ENCODE measurements around the gene HES2.
"Not testable (repeated sequence)": the region's sequence is repeated elsewhere in the genome, so short reads cannot be mapped to it uniquely, and the experiment has no call there.

Gene HES2

DNA sequence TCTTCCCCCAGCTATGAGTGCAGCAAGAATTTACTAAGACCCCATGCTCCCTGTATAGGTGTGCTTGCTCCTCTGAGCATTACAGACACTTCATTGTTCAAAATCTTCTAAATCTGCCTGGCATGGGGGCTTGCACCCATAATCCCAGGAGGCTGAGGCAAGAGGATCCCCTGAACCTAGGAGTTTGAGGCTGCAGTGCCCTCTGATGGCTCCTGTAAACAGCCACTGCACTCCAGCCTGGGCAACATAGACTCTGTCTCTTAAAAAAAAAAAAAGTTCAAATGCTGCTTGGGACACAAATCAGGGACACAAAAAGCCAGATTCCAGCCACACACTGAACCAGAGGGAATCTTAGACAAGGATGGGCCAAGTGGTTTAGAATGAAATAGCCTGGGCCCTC lies 22.7 kb downstream of the HES2 start:
- no peaks in the 10 kb centered on the region for H3K9me2 ChIP-seq (replicated peaks; ENCODE audit: insufficient read depth, low read length)
- no peak overlapping the region for H3K4me2 ChIP-seq (ENCODE audit: low read depth, low read length, poor library complexity, severe bottlenecking)
- no peaks in the 10 kb centered on the region for H3K36me3 ChIP-seq (ENCODE audit: low read length)
- no peaks in the 10 kb centered on the region for H3K79me2 ChIP-seq (ENCODE audit: insufficient read depth, low read length)
- no peaks in the 10 kb centered on the region for H3K27me3 ChIP-seq (ENCODE audit: low read length)
- H3F3A ChIP-seq (ENCODE audit: insufficient read depth) = no peaks in the 10 kb centered on the region
- no peak overlapping the region for H3K27ac ChIP-seq (ENCODE audit: low read depth, low read length)
- no peak overlapping the region for H2AFZ ChIP-seq (ENCODE audit: low read depth, low read length, severe bottlenecking)
- TF ChIP-seq EZH2phosphoT487 (conservative IDR thresholded peaks at IDR 0.05; ENCODE audit: low read length) = no peak
- TF ChIP-seq, protein P1, sequence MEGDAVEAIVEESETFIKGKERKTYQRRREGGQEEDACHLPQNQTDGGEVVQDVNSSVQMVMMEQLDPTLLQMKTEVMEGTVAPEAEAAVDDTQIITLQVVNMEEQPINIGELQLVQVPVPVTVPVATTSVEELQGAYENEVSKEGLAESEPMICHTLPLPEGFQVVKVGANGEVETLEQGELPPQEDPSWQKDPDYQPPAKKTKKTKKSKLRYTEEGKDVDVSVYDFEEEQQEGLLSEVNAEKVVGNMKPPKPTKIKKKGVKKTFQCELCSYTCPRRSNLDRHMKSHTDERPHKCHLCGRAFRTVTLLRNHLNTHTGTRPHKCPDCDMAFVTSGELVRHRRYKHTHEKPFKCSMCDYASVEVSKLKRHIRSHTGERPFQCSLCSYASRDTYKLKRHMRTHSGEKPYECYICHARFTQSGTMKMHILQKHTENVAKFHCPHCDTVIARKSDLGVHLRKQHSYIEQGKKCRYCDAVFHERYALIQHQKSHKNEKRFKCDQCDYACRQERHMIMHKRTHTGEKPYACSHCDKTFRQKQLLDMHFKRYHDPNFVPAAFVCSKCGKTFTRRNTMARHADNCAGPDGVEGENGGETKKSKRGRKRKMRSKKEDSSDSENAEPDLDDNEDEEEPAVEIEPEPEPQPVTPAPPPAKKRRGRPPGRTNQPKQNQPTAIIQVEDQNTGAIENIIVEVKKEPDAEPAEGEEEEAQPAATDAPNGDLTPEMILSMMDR (IDR thresholded peaks at IDR 0.05; ENCODE audit: insufficient read depth, low read length, poor library complexity, severe bottlenecking) = no peak
- H3K4me3 ChIP-seq (ENCODE audit: insufficient read depth, low read length, poor library complexity, severe bottlenecking) = no peak overlapping the region
- no peak overlapping the region for H3K9ac ChIP-seq (ENCODE audit: low read length)
- H3K9me3 ChIP-seq (ENCODE audit: insufficient read depth, low read length) = no peaks in the 10 kb centered on the region
- no peaks in the 10 kb centered on the region for H4K20me1 ChIP-seq (ENCODE audit: low read depth, low read length)

DNA sequence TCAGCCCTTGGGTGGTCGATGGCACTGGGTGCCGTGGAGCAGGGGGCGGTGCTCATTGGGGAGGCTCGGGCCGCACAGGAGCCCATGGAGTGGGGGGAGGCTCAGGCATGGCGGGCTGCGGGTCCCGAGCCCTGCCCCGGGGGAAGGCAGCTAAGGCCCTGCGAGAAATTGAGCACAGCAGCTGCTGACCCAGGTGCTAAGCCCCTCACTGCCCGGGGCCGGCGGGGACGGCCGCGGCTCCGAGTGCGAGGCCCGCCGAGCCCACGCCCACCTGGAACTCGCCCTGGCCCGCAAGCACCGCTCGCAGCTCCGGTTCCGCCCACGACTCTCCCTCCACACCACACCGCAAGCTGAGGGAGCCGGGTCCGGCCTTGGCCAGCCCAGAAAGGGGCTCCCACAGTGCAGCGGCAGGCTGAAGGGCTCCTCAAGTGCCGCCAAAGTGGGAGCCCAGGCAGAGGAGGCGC lies 23.9 kb downstream of the HES2 start:
- H3K27me3 ChIP-seq (ENCODE audit: low read length); H2AFZ ChIP-seq (ENCODE audit: low read depth, low read length, severe bottlenecking); H3K4me3 ChIP-seq (ENCODE audit: insufficient read depth, low read length, poor library complexity, severe bottlenecking); H3K9ac ChIP-seq (ENCODE audit: low read length); H3K27ac ChIP-seq (ENCODE audit: low read depth, low read length); H3K36me3 ChIP-seq (ENCODE audit: low read length); H4K20me1 ChIP-seq (ENCODE audit: low read depth, low read length); H3K9me2 ChIP-seq (replicated peaks; ENCODE audit: insufficient read depth, low read length); H3K4me2 ChIP-seq (ENCODE audit: low read depth, low read length, poor library complexity, severe bottlenecking); H3F3A ChIP-seq (ENCODE audit: insufficient read depth); H3K9me3 ChIP-seq (ENCODE audit: insufficient read depth, low read length); H3K79me2 ChIP-seq (ENCODE audit: insufficient read depth, low read length): not testable (repeated sequence)

DNA sequence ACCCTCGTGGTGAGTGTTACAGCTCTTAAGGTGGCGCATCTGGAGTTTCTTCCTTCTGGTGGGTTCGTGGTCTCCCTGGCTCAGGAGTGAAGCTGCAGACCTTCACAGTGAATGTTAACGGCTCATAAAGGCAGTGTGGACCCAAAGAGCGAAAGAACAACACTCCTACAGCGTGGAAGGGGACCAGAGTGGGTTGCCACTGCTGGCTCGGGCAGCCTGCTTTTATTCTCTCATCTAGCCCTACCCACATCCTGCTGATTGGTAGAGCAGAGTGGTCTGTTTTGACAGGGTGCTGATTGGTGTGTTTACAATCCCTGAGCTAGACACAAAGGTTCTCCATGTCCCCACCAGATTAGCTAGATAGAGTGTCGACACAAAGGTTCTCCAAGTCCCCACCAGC lies 24.6 kb downstream of the HES2 start:
- H3K27me3 ChIP-seq (ENCODE audit: low read length); H3K9ac ChIP-seq (ENCODE audit: low read length); H3F3A ChIP-seq (ENCODE audit: insufficient read depth); H3K9me3 ChIP-seq (ENCODE audit: insufficient read depth, low read length); H3K27ac ChIP-seq (ENCODE audit: low read depth, low read length); H4K20me1 ChIP-seq (ENCODE audit: low read depth, low read length); H3K4me2 ChIP-seq (ENCODE audit: low read depth, low read length, poor library complexity, severe bottlenecking); H3K9me2 ChIP-seq (replicated peaks; ENCODE audit: insufficient read depth, low read length); H3K4me3 ChIP-seq (ENCODE audit: insufficient read depth, low read length, poor library complexity, severe bottlenecking); H2AFZ ChIP-seq (ENCODE audit: low read depth, low read length, severe bottlenecking); H3K79me2 ChIP-seq (ENCODE audit: insufficient read depth, low read length); H3K36me3 ChIP-seq (ENCODE audit: low read length): not testable (repeated sequence)

DNA sequence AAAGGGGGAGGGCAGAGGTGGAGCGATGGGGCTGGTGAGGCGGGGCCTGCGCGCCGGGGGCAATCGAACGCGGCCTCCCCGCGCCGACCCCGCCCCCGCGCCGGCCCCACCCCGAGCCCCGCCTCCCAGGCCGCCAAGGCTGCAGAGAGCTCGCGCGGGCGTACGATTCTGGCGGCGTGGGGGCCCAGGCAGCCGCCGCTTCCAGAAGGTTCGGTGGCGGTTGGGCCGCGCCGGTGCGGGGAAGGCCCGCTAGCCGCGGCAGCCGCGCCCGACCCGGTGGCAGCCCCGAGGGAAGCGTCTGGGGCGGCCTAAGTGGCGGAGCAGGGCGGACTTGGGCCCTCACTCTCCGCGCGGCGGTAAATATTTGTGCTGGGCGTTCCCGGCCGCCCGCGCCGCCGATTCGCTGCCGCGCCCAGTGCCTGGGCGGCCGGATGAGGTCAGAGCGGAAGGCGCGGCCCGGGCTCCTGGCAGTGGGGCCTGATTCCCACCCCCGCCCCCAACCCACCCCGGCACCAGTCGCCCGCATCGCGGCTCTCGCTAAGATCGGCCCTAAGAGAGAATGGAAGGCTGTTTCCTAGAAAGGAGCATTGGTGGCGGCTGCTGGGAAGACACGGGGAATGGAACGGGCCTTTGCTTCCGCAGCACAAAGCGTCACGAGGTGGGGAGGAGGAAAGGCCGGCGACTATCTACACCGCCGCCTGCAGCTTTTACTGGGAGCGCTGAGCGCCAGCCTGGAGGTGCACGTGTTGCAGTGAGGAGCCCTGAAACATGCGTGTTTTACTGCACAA lies 26.1 kb downstream of the HES2 start, which contains the start of gene ACOT7:
TSS of gene ACOT7 (minus strand) at position 368 of the 788 bp plus-strand sequence. CDS start 368 bp downstream, outside the sequence.
- TF ChIP-seq, protein P1 (IDR thresholded peaks at IDR 0.05; ENCODE audit: insufficient read depth, low read length, poor library complexity, severe bottlenecking) = no peak
- TF ChIP-seq EZH2phosphoT487 (conservative IDR thresholded peaks at IDR 0.05; ENCODE audit: low read length) = no peak
- Histone ChIP-seq H3F3A (ENCODE audit: insufficient read depth) (no peaks in the 10 kb centered on the region), H3K9ac (ENCODE audit: low read length) (peak within 1 kb of the TSS; percentile 61), H3K79me2 (ENCODE audit: insufficient read depth, low read length) (no peaks in the 10 kb centered on the region), H3K4me2 (ENCODE audit: low read depth, low read length, poor library complexity, severe bottlenecking) (peak within 1 kb of the TSS; percentile 75), H3K9me2 (replicated peaks; ENCODE audit: insufficient read depth, low read length) (no peaks in the 10 kb centered on the region), H3K27me3 (ENCODE audit: low read length) (no peaks in the 10 kb centered on the region), H3K9me3 (ENCODE audit: insufficient read depth, low read length) (no peaks in the 10 kb centered on the region), H3K36me3 (ENCODE audit: low read length) (no peaks in the 10 kb centered on the region), H2AFZ (ENCODE audit: low read depth, low read length, severe bottlenecking) (peak within 1 kb of the TSS; percentile 90), H3K27ac (ENCODE audit: low read depth, low read length) (peak within 1 kb of the TSS; percentile 48; the same call in 1 of the 2 replicates), H3K4me3 (ENCODE audit: insufficient read depth, low read length, poor library complexity, severe bottlenecking) (peak within 1 kb of the TSS; percentile 63), H4K20me1 (ENCODE audit: low read depth, low read length) (no peaks in the 10 kb centered on the region)
